Activated T-helper 1 cell treated with anti-CD3 and anti-CD28 coated beads, Interleukin-12 subunit alpha, Interleukin-12 subunit beta, Interleukin-2, Interleukin-4 antibody, amounts not matched to agents 30 ng/mL and 10 ng/mL and 1 ng/mL, durations not matched to agents 14 hours and 24 hours and 36 hours (primary cell): ENCODE data around the gene FBLIM1. TPM values are rescaled to one million over a fixed set of nuclear protein-coding genes. Genes with fewer than 3 reads are reported as not detected.

Experiments used
- DNase-seq: peaks from one replicate; pipeline ENCODE4 v3.0.0; 2021; ENCODE audit warnings: low spot score
- H3K27ac Mint-ChIP-seq: one replicate; pipeline ENCODE4 v1.8.0; 2021; ENCODE audit warnings: mild to moderate bottlenecking, mixed read lengths
- H3K27me3 Mint-ChIP-seq: one replicate; pipeline ENCODE4 v1.8.0; 2022; ENCODE audit warnings: mild to moderate bottlenecking, moderate library complexity, mixed read lengths; ENCODE audit not compliant: insufficient read depth
- H3K36me3 Mint-ChIP-seq: one replicate; pipeline ENCODE4 v1.8.0; 2021; ENCODE audit warnings: low read depth, mixed read lengths
- H3K4me1 Mint-ChIP-seq: one replicate; pipeline ENCODE4 v1.8.0; 2021; ENCODE audit warnings: low read depth, mixed read lengths
- H3K4me3 Mint-ChIP-seq: one replicate; pipeline ENCODE4 v1.8.0; 2021; ENCODE audit warnings: mild to moderate bottlenecking, moderate library complexity, mixed read lengths
- H3K9me3 Mint-ChIP-seq: one replicate; pipeline ENCODE4 v1.8.0; 2021; ENCODE audit warnings: mixed read lengths
- intact Hi-C: fragments of 100-400 bp; cut with micrococcal nuclease; formaldehyde crosslinking; loops from one replicate; pipeline ENCODE4 v1.15.1; 2024
- total RNA-seq: library from RNA; stranded (reverse); gene quantifications from 2 replicates; pipeline ENCODE4 v1.2.3, GENCODE V29; 2022

Gene FBLIM1
- total RNA-seq, 1 donor from 2014 or later, result not detected

DNA sequence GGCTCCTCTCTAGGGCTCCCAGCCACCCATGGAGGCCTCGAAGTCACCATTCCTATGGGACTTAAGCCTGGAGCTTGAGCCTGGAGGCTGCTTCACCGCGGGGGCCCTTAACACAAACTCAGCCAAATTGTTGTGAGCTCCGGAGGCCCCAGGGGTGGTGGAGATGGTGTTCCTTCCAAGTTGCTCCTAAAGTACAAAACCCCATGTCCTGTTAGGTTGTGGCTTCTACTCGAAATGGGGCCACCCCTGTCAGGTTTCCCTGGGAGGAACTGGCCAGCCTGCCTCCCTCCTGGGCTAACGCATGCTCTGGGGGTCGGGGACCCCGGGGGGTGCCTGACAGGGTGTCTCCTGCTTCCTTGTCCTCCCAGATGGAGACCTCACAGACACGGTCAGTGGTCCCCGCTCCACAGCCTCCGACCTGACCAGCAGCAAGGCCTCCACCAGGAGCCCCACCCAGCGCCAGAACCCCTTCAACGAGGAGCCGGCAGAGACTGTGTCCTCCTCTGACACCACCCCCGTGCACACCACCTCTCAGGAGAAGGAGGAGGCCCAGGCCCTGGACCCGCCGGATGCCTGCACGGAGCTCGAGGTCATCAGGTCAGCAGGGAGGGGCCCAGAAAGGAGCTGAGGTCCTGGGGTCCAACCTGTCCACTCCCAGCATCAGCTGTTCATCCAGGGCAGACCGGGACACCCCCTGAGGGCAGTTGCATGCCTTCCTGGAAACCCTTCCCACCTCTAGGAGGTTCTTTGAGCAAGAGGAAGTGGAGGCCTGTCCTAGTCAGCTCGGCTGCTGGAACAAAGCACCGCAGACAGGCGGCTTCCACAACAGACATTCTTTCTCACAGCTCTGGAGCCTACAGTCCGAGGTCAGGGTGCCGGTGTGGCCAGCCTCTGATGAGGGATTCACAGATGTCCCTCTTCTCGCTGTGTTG, 33.4 kb upstream of the FBLIM1 start:
- Mint-ChIP-seq H3K4me3 (no peak overlapping the region), H3K36me3 (peaks cover 21% of the 10 kb centered on the region), H3K4me1 (no peaks in the 10 kb centered on the region), H3K27me3 (no peaks in the 10 kb centered on the region), H3K9me3 (no peaks in the 10 kb centered on the region), H3K27ac (no peak overlapping the region)
- no peak for DNase-seq
- intact Hi-C loops, result no loop called here

DNA sequence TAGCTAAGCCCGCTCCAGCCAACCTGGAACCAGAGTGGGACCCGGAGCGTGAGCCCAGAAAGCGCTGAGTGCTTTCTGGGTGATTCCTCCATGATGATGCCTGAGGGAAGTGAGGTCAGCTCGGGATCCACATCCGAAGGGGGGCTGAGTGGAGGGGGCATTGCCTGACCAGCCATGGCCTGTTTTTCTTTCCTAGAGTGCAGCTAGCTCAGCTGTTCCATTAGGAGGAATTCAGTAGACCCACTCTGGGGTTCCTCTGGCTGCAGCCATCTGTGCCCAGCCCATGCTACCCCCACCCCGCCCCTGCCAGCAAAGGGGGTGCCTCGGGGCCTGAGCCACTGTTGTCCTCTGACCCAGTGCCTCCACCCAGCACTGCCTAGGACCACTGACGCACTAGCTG, 32.1 kb upstream of the FBLIM1 start:
- no peak for DNase-seq
- Mint-ChIP-seq H3K27ac (no peak overlapping the region), H3K36me3 (peaks cover 21% of the 10 kb centered on the region), H3K9me3 (no peaks in the 10 kb centered on the region), H3K4me3 (no peak overlapping the region), H3K4me1 (no peaks in the 10 kb centered on the region), H3K27me3 (no peaks in the 10 kb centered on the region)
- intact Hi-C loops, result no loop called here

DNA sequence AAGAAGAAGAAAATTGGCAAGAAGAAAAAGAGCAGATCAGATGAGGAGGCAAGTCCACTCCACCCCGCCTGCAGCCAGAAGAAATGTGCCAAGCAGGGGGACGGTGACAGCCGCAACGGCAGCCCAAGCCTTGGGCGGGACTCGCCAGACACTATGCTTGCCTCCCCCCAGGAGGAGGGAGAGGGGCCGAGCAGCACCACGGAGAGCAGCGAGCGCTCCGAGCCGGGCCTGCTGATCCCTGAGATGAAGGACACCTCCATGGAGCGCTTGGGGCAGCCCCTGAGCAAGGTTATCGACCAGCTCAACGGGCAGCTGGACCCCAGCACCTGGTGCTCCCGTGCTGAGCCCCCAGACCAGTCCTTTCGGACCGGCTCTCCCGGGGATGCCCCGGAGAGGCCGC, 31.6 kb upstream of the FBLIM1 start:
- no peak for DNase-seq
- no peaks in the 10 kb centered on the region for H3K27me3 Mint-ChIP-seq
- no peak overlapping the region for H3K4me3 Mint-ChIP-seq
- no peak overlapping the region for H3K27ac Mint-ChIP-seq
- peaks cover 21% of the 10 kb centered on the region for H3K36me3 Mint-ChIP-seq
- no peaks in the 10 kb centered on the region for H3K4me1 Mint-ChIP-seq
- H3K9me3 Mint-ChIP-seq, result no peaks in the 10 kb centered on the region
- intact Hi-C loops, result no loop called here

DNA sequence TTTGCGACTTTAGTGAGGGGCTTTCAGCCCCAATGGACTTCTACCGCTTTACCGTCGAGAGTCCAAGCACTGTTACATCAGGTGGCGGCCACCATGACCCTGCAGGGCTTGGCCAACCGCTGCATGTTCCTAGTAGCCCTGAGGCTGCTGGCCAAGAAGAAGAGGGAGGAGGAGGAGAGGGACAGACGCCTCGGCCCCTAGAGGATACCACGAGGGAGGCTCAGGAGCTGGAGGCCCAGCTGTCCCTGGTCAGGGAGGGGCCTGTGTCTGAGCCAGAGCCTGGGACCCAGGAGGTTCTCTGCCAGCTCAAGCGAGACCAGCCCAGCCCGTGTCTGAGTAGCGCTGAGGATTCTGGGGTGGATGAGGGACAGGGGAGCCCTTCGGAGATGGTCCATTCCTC, 31.2 kb upstream of the FBLIM1 start:
- Mint-ChIP-seq H3K36me3 (peaks cover 23% of the 10 kb centered on the region), H3K27me3 (no peaks in the 10 kb centered on the region), H3K9me3 (no peaks in the 10 kb centered on the region), H3K4me3 (no peak overlapping the region), H3K4me1 (no peaks in the 10 kb centered on the region), H3K27ac (no peak overlapping the region)
- no peak for DNase-seq
- intact Hi-C loops, result no loop called here

DNA sequence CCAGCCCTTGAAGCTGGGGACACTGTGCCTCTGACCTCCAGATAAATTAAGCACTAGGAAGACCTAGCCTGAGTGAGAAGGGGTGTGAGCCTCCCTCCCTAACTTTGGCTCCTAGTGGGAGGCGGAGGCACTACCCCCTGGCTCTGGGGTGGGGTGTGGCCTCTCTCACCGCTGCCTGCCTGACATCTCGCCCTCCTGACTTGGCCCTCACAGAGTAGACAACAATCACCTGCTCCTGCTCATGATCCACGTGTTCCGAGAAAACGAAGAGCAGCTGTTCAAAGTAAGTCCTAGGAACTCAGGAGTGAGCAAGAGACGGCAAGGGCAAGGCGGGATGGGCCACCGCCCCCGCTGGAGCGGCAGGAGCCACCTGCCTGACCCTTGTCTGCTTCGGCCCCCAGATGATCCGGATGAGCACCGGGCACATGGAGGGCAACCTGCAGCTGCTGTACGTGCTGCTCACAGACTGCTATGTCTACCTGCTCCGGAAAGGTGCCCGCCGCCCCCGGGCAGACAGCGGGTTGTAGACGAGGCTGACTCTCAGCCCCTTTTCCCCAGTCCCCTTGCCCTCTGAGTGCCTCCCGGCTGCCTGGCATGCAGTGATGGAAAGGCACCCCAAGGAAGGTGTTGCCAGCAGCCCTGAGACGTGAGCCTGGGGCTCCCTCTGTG, 30.6 kb upstream of the FBLIM1 start:
- Mint-ChIP-seq H3K9me3 (no peaks in the 10 kb centered on the region), H3K27ac (no peak overlapping the region), H3K4me3 (no peak overlapping the region), H3K4me1 (no peaks in the 10 kb centered on the region), H3K36me3 (peaks cover 20% of the 10 kb centered on the region), H3K27me3 (no peaks in the 10 kb centered on the region)
- no peak for DNase-seq
- intact Hi-C loops, result no loop called here

DNA sequence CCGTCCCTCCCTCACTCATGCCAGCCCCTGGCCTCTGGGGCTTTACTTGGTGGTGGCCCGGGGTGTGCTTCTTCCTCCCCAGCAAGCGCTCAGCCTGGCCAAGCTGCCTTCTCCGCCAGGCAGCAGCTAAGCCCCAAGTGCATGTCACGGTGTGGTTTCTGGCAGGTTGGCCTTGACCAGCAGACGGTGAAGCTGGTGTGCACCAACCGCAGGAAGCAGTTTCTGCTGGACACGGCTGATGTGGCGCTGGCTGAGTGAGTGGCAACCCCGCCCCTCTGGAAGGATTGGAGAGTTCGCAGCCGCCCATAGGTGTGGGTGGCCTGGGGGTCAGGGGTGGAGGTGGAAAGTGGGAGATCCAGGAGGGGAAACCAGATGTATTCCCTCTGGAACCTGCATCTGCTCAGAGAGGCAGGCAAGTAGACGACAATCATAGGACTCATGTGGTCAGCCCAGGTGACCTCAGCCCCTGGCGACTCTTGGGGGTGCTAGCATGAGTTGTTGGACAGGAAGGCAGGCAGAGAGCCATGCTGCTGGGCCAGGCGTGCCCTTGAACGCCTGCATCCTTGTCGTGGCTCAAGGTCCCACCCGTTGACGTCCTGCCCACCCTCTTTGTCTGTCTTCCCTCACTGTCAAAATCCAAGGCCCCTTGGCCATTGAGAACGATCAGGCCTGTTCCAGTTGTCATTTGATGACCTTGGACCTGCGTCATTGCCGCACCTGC, 29.5 kb upstream of the FBLIM1 start:
- no peak for DNase-seq
- peaks cover 24% of the 10 kb centered on the region for H3K36me3 Mint-ChIP-seq
- H3K27ac Mint-ChIP-seq, result no peak overlapping the region
- intact Hi-C loops, result no loop called here
- H3K4me1 Mint-ChIP-seq, result no peaks in the 10 kb centered on the region
- no peaks in the 10 kb centered on the region for H3K27me3 Mint-ChIP-seq
- no peaks in the 10 kb centered on the region for H3K9me3 Mint-ChIP-seq
- no peak overlapping the region for H3K4me3 Mint-ChIP-seq

DNA sequence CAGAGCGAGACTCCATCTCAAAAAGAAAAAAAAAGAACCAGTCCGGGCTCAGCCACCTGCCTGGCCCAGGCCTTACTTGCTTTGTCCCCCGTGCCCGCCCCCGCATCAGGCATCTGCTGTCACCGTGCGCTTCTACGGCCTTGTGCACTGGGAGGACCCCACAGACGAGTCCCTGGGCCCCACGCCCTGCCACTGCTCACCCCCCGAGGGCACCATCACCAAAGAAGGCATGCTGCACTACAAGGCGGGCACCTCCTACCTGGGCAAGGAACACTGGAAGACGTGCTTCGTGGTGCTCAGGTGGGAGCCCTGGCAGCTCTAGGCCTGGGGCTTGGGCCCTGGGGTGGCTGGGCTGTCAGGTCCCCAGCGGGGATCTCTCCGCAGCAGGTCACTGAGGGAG, 28.2 kb upstream of the FBLIM1 start:
- Mint-ChIP-seq H3K9me3 (no peaks in the 10 kb centered on the region), H3K4me1 (no peaks in the 10 kb centered on the region), H3K36me3 (peaks cover 24% of the 10 kb centered on the region), H3K4me3 (no peak overlapping the region), H3K27me3 (no peaks in the 10 kb centered on the region), H3K27ac (no peak overlapping the region)
- intact Hi-C loops, result no loop called here
- DNase-seq, result no peak

DNA sequence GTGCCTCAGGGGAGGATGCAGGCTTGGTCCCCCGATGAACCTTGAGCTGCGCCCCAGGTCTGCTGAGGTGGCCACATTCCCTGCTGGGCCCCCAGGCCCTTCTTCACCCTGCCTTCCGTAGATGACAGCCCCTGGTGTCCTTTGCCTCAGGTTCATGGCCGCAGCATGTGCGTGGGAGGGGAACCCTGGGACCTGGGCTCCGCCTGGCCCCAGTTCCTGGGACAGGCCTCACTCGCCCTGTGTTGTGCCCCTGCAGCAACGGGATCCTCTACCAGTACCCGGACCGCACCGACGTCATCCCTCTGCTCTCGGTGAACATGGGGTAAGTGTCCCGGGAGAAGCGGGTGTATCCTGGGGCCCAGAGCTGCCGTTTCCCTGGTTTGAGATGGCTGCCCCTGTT, 27.7 kb upstream of the FBLIM1 start:
- Mint-ChIP-seq H3K4me3 (no peak overlapping the region), H3K27ac (no peak overlapping the region), H3K9me3 (no peaks in the 10 kb centered on the region), H3K36me3 (peaks cover 21% of the 10 kb centered on the region), H3K4me1 (no peaks in the 10 kb centered on the region), H3K27me3 (no peaks in the 10 kb centered on the region)
- intact Hi-C loops, result no loop called here
- no peak for DNase-seq

DNA sequence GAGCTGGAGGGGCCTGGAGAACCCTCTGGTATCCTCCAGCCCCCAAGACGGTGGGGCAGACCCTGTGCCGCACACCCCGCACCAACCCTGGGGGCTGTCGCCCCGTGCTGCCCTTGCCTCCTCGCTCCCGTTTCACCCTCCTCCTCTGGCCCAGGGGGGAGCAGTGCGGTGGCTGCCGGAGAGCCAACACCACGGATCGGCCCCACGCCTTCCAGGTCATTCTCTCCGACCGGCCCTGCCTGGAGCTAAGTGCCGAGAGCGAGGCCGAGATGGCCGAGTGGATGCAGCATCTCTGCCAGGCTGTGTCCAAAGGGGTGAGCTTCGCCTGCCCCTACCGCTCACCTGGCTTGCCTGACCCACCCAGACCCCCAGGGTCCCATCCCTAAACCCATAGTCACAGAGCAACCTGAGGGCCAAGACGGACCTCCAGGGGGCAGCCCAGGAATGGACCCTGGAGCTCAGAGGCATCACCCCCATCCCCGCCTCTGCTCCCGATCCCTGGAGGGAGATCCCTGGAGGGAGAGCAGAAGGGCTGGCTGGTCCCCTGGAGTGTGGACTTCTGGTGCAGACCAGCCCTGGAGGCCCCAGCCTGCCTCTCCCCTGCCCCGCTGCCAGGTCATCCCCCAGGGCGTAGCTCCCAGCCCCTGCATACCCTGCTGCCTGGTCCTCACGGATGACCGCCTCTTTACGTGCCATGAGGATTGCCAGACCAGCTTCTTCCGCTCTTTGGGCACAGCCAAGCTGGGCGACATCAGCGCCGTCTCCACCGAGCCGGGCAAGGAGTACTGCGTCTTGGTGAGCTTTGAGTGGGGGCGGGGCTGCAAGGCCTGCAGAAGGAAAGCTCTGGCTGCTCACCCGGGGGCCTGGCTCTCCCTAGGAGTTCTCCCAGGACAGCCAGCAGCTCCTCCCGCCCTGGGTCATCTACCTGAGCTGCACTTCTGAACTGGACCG, 26.6 kb upstream of the FBLIM1 start:
- Mint-ChIP-seq H3K9me3 (no peaks in the 10 kb centered on the region), H3K27ac (no peak overlapping the region), H3K4me1 (no peaks in the 10 kb centered on the region), H3K4me3 (no peak overlapping the region), H3K36me3 (peaks cover 15% of the 10 kb centered on the region), H3K27me3 (no peaks in the 10 kb centered on the region)
- intact Hi-C loops, result no loop called here
- DNase-seq, result no peak

DNA sequence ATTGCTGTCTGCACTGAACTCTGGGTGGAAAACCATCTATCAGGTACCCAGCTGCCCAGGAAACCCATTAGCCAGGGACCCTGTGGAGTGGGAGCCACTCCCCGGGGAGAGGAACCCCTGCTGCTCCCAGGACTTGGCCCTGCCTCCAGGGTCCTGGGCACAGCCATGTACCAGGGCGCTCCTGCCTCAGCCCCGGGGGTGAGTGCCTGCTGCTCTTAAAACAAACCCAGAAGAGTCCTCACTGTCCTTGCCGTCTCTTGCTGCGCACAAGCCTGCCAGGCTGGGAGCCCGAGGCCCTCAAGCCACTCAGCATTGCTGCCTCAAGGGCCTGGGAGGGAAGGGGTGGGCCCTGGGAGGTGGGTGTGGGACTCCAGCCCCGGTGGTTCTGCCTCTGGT, 25.9 kb upstream of the FBLIM1 start:
- intact Hi-C loops, result no loop called here
- Mint-ChIP-seq H3K27me3 (no peaks in the 10 kb centered on the region), H3K4me1 (no peaks in the 10 kb centered on the region), H3K36me3 (peaks cover 14% of the 10 kb centered on the region), H3K9me3 (no peaks in the 10 kb centered on the region), H3K27ac (no peak overlapping the region), H3K4me3 (no peak overlapping the region)
- DNase-seq, result no peak

DNA sequence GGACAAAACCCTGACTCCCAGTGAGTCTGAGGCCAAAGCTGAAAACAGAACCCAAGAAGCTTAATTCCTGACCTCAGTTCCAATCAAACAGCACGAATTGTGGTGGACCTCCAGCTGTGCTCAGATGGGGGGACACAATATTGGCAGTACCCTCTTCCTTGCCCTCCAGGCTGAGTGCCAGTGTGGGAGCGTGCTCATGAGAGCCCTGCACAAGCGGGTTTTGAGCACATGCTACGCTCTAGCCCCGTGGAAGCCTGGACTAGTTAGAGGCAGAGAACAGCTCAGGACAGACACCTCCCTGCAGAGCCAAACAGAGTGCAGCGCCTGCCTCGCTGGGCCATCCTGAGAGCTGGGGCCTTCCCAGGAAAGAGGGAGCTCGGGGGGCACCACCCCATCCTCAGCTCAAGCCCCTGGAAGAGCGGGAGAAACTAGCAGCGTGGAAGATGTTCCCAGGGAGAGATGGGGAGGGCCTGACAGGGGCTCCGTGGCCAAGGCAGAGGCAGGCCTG, 25.3 kb upstream of the FBLIM1 start:
- intact Hi-C loops, result no loop called here
- no peak for DNase-seq
- no peaks in the 10 kb centered on the region for H3K4me1 Mint-ChIP-seq
- no peaks in the 10 kb centered on the region for H3K9me3 Mint-ChIP-seq
- H3K27me3 Mint-ChIP-seq, result no peaks in the 10 kb centered on the region
- no peak overlapping the region for H3K27ac Mint-ChIP-seq
- H3K4me3 Mint-ChIP-seq, result no peak overlapping the region
- peaks cover 9% of the 10 kb centered on the region for H3K36me3 Mint-ChIP-seq

DNA sequence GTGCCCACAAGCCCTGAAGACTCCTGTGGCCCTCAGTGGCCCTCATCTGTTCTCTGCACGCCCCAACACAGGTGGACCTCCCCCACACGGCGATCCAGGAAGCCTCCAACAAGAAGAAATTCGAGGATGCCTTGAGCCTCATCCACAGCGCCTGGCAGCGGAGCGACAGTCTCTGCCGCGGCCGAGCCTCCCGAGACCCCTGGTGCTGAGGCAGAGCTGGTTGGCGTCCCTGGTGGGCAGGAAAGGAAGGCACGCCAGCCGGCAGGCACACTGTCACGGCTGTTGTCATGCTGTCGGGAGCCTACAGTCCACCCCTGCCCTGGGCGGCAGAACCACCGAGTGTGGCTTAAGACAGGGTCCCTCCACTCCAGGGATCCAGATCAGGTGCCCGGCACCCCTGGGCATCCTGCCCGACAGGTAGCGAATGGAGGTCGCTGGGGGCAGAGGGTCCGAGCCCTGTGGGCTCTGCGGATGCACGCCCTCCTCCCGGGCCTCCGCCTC, 24.8 kb upstream of the FBLIM1 start:
- no peaks in the 10 kb centered on the region for H3K4me1 Mint-ChIP-seq
- DNase-seq, result no peak
- no peak overlapping the region for H3K4me3 Mint-ChIP-seq
- H3K27me3 Mint-ChIP-seq, result no peaks in the 10 kb centered on the region
- no peak overlapping the region for H3K27ac Mint-ChIP-seq
- peaks cover 9% of the 10 kb centered on the region for H3K36me3 Mint-ChIP-seq
- intact Hi-C loops, result no loop called here
- no peaks in the 10 kb centered on the region for H3K9me3 Mint-ChIP-seq
